Parathyroid adenoma (tissue), 2 donors: ENCODE results near the gene PKD1.
"Not testable (repeated sequence)": the region's sequence is repeated elsewhere in the genome, so short reads cannot be mapped to it uniquely, and the experiment has no call there.

Source experiments
- H2AFZ ChIP-seq: fragments of 300-600 bp; sonication (generic); one replicate; pipeline ENCODE4 v1.7.0; 2017; ENCODE audit warnings: antibody characterized with exemption, mild to moderate bottlenecking
- H3K27ac ChIP-seq: fragments of 300-600 bp; sonication (generic); one replicate; pipeline ENCODE4 v1.7.0; 2017
- H3K27me3 ChIP-seq: fragments of 300-600 bp; sonication (generic); one replicate; pipeline ENCODE4 v1.7.0; 2017; ENCODE audit warnings: low read length; ENCODE audit not compliant: control insufficient read depth, insufficient read depth
- H3K36me3 ChIP-seq: fragments of 300-600 bp; sonication (generic); one replicate; pipeline ENCODE4 v1.7.0; 2017; ENCODE audit warnings: low read length; ENCODE audit not compliant: control insufficient read depth, insufficient read depth
- H3K4me1 ChIP-seq: fragments of 300-600 bp; sonication (generic); one replicate; pipeline ENCODE4 v1.7.0; 2017; ENCODE audit warnings: control low read depth
- H3K4me2 ChIP-seq: fragments of 300-600 bp; sonication (generic); one replicate; pipeline ENCODE4 v1.7.0; 2017; ENCODE audit warnings: low read length
- H3K4me3 ChIP-seq: fragments of 300-600 bp; sonication (generic); one replicate; pipeline ENCODE4 v1.7.0; 2017; ENCODE audit warnings: low read depth, low read length
- H3K79me2 ChIP-seq: fragments of 300-600 bp; sonication (generic); one replicate; pipeline ENCODE4 v1.7.0; 2017; ENCODE audit warnings: control low read depth
- H3K9ac ChIP-seq: fragments of 300-600 bp; sonication (generic); one replicate; pipeline ENCODE4 v1.7.0; 2017; ENCODE audit warnings: mild to moderate bottlenecking
- H3K9me3 ChIP-seq: fragments of 300-600 bp; sonication (generic); one replicate; pipeline ENCODE4 v1.7.0; 2017; ENCODE audit warnings: low read length; ENCODE audit not compliant: control insufficient read depth
- CTCF ChIP-seq: fragments of 300-600 bp; sonication (generic); IDR thresholded peaks from one replicate; pipeline ENCODE4 v1.7.0; 2017; ENCODE audit warnings: antibody characterized with exemption, mild to moderate bottlenecking
- donor health status: primary hyperparathyroidism.

PKD1 gene

DNA sequence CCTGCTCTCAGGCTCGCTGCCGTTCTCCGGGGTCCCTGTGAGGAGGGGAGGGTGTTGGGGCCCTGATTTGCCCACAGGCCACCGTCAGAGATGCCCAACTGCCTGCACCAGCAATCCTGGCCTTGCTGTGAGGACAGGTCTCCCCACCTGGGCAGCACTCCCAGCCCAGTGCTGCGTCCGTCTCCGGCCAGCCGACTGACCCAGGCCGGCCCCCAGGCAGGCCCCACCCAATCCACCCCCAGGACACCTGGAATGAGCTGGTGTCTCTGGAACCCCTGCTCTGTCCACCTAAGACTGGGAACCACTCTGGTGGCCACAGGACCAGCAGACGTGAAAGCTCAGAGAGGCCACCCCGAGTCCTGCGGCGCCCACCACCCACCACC is 20.1 kb downstream of the PKD1 start:
- Histone ChIP-seq H3K36me3 (no peaks in the 10 kb centered on the region), H3K4me3 (no peak overlapping the region), H3K9ac (no peak overlapping the region), H3K4me2 (no peak overlapping the region), H3K9me3 (no peaks in the 10 kb centered on the region), H3K4me1 (no peaks in the 10 kb centered on the region), H3K27ac (no peak overlapping the region), H2AFZ (no peak overlapping the region), H3K79me2 (peaks cover 2% of the 10 kb centered on the region), H3K27me3 (no peaks in the 10 kb centered on the region)
- no peak for TF ChIP-seq CTCF

GRCh38 chr16:2114885-2115590 is 20.7 kb downstream of the PKD1 start:
- H3K4me1 ChIP-seq, H3K79me2 ChIP-seq, H3K36me3 ChIP-seq, H3K4me3 ChIP-seq, H3K9ac ChIP-seq, H3K27me3 ChIP-seq, H3K4me2 ChIP-seq, H3K9me3 ChIP-seq, H2AFZ ChIP-seq, H3K27ac ChIP-seq: not testable (repeated sequence)

- not testable (repeated sequence) for H3K4me3 ChIP-seq, H3K27me3 ChIP-seq, H3K4me2 ChIP-seq, H3K9ac ChIP-seq, H3K4me1 ChIP-seq, H3K79me2 ChIP-seq, H3K36me3 ChIP-seq, H2AFZ ChIP-seq, H3K9me3 ChIP-seq, H3K27ac ChIP-seq
Measured at GRCh38 chr16:2114225-2114624, 21.5 kb downstream of the PKD1 start.

DNA sequence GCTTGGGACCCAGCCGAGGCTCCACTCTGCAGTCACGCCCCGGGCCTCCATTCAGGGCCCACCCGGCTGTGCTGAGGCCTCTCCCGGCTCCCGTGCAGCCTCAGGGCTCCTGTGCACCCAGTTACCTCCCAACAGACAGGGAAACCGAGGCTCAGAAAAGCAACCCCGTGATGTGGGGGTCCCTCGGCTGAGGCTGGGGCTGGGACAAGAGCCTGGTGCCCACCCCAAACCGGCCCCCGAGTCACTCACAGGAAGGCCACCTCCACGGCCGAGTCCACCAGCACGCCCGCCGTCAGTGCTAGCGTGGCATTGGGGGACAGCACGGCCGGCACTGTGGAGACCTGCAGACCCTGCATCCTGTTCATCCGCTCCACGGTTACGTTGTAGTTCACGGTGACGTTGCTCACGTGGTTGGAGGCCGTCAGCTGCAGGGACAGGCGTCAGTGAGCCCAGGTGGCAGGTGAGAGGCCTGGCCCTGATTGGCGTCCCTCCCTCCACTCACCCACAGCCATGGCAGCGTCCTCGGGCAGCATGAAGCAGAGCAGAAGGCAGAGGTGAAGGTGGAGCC is 23.1 kb downstream of the PKD1 start:
- H2AFZ ChIP-seq, H3K9ac ChIP-seq, H3K4me1 ChIP-seq, H3K4me3 ChIP-seq, H3K27me3 ChIP-seq, H3K36me3 ChIP-seq, H3K9me3 ChIP-seq, H3K79me2 ChIP-seq, H3K27ac ChIP-seq, H3K4me2 ChIP-seq: not testable (repeated sequence)

DNA sequence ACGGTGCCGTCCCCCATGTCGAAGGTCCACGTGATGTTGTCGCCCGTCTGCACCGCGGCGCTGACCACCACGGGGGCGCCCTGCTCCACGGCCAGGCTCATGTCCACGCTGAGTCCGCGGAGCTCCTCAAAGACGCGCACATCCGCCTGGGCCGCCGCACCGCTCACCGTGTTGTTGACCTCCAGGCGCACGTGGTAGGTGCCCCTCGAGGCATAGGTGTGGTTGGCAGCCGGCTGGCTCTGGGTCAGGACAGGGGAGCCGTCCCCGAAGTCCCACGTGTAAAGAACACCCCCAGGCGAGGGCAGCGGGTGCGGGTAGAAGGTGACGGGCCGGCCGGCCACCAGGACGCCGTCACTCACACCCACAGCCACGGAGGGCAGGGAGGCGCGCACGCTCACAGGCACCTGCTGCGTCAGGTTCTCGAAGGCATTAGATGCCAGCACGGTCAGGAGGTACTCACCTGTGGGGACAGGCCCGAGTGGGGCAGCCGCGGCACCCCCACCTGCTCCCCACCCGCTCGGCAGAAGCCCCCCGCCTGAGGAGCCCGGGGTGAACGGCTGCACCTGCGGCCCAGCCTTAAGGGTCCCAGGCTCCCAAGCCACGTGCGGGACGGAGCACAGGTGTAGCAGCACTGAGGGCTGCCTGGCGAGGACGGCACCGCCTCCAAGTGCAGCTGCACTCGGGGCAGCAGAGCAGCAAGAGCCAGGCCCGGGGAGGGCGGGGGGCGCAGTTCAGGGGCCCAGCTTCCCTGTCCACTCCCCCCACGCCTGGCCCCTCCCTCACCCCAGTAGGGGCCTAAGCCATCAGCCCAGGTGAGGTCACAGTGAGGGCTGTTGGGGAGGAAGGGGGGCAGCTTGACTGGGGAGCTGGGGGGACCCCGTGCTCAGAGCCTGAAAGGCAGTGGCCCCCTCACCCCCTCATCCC is 24.0 kb downstream of the PKD1 start:
- H3K27ac ChIP-seq, H3K27me3 ChIP-seq, H3K9me3 ChIP-seq, H3K4me1 ChIP-seq, H3K36me3 ChIP-seq, H3K4me2 ChIP-seq, H2AFZ ChIP-seq, H3K4me3 ChIP-seq, H3K9ac ChIP-seq, H3K79me2 ChIP-seq: not testable (repeated sequence)

DNA sequence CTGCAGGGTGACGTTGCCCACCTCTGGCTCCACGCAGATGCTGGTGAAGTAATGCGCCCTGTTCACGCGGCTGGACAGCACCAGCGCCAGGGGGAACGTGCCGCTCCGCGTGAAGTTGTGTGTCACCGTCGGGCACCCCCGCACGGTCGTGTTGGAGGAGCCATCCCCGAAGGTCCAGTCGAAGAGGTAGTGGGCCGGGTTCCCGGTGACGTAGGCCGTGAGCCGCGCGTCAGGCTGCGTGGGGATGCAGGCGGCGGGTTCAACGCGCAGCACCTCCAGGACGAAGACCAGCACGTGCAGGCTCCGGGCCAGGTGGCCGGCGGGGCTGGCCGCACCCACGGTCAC is 24.7 kb downstream of the PKD1 start:
- not testable (repeated sequence) for H3K27ac ChIP-seq, H3K4me3 ChIP-seq, H3K9me3 ChIP-seq, H3K79me2 ChIP-seq, H2AFZ ChIP-seq, H3K4me1 ChIP-seq, H3K27me3 ChIP-seq, H3K36me3 ChIP-seq, H3K4me2 ChIP-seq, H3K9ac ChIP-seq

DNA sequence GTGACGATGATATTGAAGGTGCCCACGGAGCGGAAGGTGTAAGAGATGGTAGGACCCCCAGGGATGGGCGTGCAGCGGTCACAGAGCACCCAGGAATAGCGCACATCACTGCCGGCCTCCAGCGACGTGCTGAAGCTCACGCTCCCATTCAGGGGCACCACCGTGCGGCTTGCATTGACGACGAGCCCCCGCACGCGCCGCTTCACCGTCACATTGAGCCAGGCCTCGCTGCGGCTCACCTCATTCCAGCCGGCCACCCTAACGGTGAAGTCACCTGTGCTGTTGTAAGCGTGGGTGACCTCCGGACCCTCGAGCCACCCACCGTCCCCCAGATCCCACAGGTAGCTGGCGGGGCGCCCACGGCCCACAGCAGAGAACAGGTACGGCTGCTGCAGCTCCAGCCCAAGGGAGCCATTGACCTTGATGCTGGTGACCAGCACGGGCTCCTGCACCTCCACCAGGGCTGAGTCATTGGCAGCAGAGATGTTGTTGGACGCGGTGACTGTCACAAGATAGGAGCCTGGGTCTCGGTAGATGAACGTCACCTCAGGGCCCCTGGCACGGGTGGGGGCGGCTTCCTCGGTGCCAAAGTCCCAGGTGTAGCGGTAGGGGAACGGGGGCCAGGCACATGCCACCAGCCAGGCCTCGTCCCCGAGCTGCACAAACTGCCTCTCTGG is 25.2 kb downstream of the PKD1 start:
- not testable (repeated sequence) for H3K4me1 ChIP-seq, H3K4me3 ChIP-seq, H2AFZ ChIP-seq, H3K36me3 ChIP-seq, H3K4me2 ChIP-seq, H3K79me2 ChIP-seq, H3K9me3 ChIP-seq, H3K9ac ChIP-seq, H3K27ac ChIP-seq, H3K27me3 ChIP-seq

- H3K27me3 ChIP-seq, H3K9ac ChIP-seq, H3K4me1 ChIP-seq, H3K4me3 ChIP-seq, H3K4me2 ChIP-seq, H3K36me3 ChIP-seq, H3K79me2 ChIP-seq, H2AFZ ChIP-seq, H3K27ac ChIP-seq, H3K9me3 ChIP-seq: not testable (repeated sequence)
Measured at GRCh38 chr16:2109872-2110271, 25.8 kb downstream of the PKD1 start.

- H3K4me3 ChIP-seq, H3K9ac ChIP-seq, H3K36me3 ChIP-seq, H3K4me1 ChIP-seq, H3K9me3 ChIP-seq, H3K4me2 ChIP-seq, H3K27me3 ChIP-seq, H3K79me2 ChIP-seq, H2AFZ ChIP-seq, H3K27ac ChIP-seq: not testable (repeated sequence)
Measured at GRCh38 chr16:2109271-2109580, 26.5 kb downstream of the PKD1 start.
